ENCODE measurements around the gene RUNX2. TPM values are rescaled to one million over a fixed set of nuclear protein-coding genes. Genes with fewer than 3 reads are reported as not detected.

RUNX2 gene
- polyA plus RNA-seq, 1 donor, result 2.6 TPM

DNA sequence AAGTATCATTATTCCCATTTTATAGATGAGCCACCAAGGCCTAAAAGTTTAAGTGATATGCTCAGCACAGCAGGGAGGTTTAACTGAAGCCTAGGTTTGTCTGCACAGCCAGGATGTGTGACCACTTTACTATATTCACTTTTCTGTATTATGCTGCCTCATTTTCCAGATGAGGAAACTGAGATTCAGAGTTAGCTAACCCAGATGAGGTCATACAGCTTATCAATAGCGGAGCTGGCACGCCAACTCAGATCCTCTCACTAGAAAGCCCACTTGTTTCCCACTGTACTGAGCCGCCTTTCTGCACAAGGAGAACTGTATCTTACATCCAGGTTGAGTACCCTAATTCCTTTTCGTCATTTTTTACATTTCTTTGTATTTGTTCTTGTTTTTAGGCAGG lies 181.3 kb downstream of the RUNX2 start:
- no peak overlapping the region for H3K4me3 ChIP-seq (ENCODE audit: low read length)
- no peak for DNase-seq
- no peaks in the 10 kb centered on the region for H3K36me3 ChIP-seq (ENCODE audit: control insufficient read depth, insufficient read depth, low read length)
- H3K27ac ChIP-seq (ENCODE audit: low read length), result no peak overlapping the region
- H3K9me3 ChIP-seq (ENCODE audit: control insufficient read depth, low read depth, low read length), result no peaks in the 10 kb centered on the region
- no peaks in the 10 kb centered on the region for H3K27me3 ChIP-seq (ENCODE audit: control insufficient read depth, insufficient read depth, low read length)
- no peaks in the 10 kb centered on the region for H3K4me1 ChIP-seq (ENCODE audit: control insufficient read depth, insufficient read depth, low read length)
- WGBS (ENCODE audit: insufficient coverage, low lambda C conversion rate), result 100% methylated on average over 2 of the region's 4 CpGs

GRCh38 chr6:45512717-45513116 lies 184.6 kb downstream of the RUNX2 start:
- Histone ChIP-seq H3K36me3 (ENCODE audit: control insufficient read depth, insufficient read depth, low read length) (no peaks in the 10 kb centered on the region), H3K27me3 (ENCODE audit: control insufficient read depth, insufficient read depth, low read length) (no peaks in the 10 kb centered on the region), H3K27ac (ENCODE audit: low read length) (no peak overlapping the region), H3K4me1 (ENCODE audit: control insufficient read depth, insufficient read depth, low read length) (no peaks in the 10 kb centered on the region), H3K9me3 (ENCODE audit: control insufficient read depth, low read depth, low read length) (no peaks in the 10 kb centered on the region), H3K4me3 (ENCODE audit: low read length) (no peak overlapping the region)
- 100% methylated on average over 1 of the region's 3 CpGs for WGBS (ENCODE audit: insufficient coverage, low lambda C conversion rate)
- no peak for DNase-seq

- no CpG with 5 or more reads among the region's 9 CpGs for WGBS (ENCODE audit: insufficient coverage, low lambda C conversion rate)
- Histone ChIP-seq H3K4me3 (ENCODE audit: low read length) (no peak overlapping the region), H3K4me1 (ENCODE audit: control insufficient read depth, insufficient read depth, low read length) (no peaks in the 10 kb centered on the region), H3K27ac (ENCODE audit: low read length) (no peak overlapping the region), H3K36me3 (ENCODE audit: control insufficient read depth, insufficient read depth, low read length) (no peaks in the 10 kb centered on the region), H3K9me3 (ENCODE audit: control insufficient read depth, low read depth, low read length) (no peaks in the 10 kb centered on the region), H3K27me3 (ENCODE audit: control insufficient read depth, insufficient read depth, low read length) (no peaks in the 10 kb centered on the region)
- DNase-seq, result no peak
These were observed 185.1 kb downstream of the RUNX2 start for GRCh38 chr6:45513213-45513618.

GRCh38 chr6:45513843-45514242 lies 185.7 kb downstream of the RUNX2 start:
- H3K9me3 ChIP-seq (ENCODE audit: control insufficient read depth, low read depth, low read length), result no peaks in the 10 kb centered on the region
- H3K36me3 ChIP-seq (ENCODE audit: control insufficient read depth, insufficient read depth, low read length), result no peaks in the 10 kb centered on the region
- DNase-seq, result no peak
- H3K27me3 ChIP-seq (ENCODE audit: control insufficient read depth, insufficient read depth, low read length), result no peaks in the 10 kb centered on the region
- H3K27ac ChIP-seq (ENCODE audit: low read length), result no peak overlapping the region
- WGBS (ENCODE audit: insufficient coverage, low lambda C conversion rate), result 100% methylated on average over 2 of the region's 4 CpGs
- no peaks in the 10 kb centered on the region for H3K4me1 ChIP-seq (ENCODE audit: control insufficient read depth, insufficient read depth, low read length)
- no peak overlapping the region for H3K4me3 ChIP-seq (ENCODE audit: low read length)

- Histone ChIP-seq H3K27ac (ENCODE audit: low read length) (no peak overlapping the region), H3K27me3 (ENCODE audit: control insufficient read depth, insufficient read depth, low read length) (no peaks in the 10 kb centered on the region), H3K4me3 (ENCODE audit: low read length) (no peak overlapping the region), H3K9me3 (ENCODE audit: control insufficient read depth, low read depth, low read length) (no peaks in the 10 kb centered on the region), H3K4me1 (ENCODE audit: control insufficient read depth, insufficient read depth, low read length) (no peaks in the 10 kb centered on the region), H3K36me3 (ENCODE audit: control insufficient read depth, insufficient read depth, low read length) (no peaks in the 10 kb centered on the region)
- DNase-seq, result no peak
- 100% methylated on average over 1 of the region's 5 CpGs for WGBS (ENCODE audit: insufficient coverage, low lambda C conversion rate)
These were observed 186.5 kb downstream of the RUNX2 start for GRCh38 chr6:45514454-45515230.

DNA sequence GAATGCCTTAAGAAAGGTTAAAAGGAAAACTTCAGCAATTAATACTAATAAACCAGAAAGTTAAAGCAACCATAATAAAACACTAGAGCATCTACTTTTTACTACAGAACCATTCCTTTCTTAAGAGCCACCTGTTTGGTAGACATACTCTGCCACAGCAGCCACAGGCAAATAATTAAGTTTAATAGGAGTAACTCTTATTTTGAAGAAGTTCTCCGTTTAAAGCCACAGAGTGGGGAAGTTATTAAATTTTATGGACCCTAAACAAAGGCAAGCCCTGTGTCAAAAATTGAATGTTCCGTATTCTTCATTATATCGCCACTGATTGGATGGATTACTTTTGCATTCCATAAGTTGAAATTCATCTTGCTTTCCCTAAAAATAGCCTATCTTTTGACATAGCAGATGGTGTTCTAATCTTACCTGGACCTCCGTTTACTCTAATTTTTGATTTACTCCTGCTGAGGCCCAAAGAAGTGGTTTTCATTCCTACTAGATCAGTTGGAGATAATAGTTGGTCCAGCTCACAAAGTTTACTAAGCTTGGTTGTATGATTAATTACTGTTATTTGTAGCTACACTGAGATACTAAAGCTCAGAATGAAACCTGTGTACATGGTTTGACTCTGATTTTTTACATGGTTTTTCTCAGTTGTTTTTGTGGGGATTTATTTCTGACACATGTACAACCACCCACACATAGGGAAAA lies 190.0 kb downstream of the RUNX2 start:
- Histone ChIP-seq H3K9me3 (ENCODE audit: control insufficient read depth, low read depth, low read length) (no peaks in the 10 kb centered on the region), H3K36me3 (ENCODE audit: control insufficient read depth, insufficient read depth, low read length) (no peaks in the 10 kb centered on the region), H3K27ac (ENCODE audit: low read length) (no peak overlapping the region), H3K27me3 (ENCODE audit: control insufficient read depth, insufficient read depth, low read length) (no peaks in the 10 kb centered on the region), H3K4me1 (ENCODE audit: control insufficient read depth, insufficient read depth, low read length) (no peaks in the 10 kb centered on the region), H3K4me3 (ENCODE audit: low read length) (no peak overlapping the region)
- no CpG with 5 or more reads among the region's 4 CpGs for WGBS (ENCODE audit: insufficient coverage, low lambda C conversion rate)
- no peak for DNase-seq

DNA sequence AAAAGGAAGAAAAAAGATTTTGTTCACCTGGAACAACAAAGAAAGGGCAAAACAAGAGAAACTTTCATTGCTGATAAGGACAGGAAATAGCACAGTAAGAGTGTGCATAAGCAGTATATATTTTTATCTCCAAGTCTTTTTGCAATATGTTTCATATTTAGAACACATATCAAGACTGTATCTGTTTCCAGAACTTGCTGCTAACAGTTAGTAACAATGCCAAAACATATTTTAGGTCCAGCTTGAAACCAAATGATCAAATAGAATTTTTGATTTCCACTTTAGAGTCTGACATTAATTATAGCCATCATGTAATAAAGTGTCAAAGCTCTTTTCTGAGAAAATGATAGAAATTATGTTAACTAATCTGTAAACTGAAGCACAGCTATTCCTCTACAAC lies 193.1 kb downstream of the RUNX2 start:
- H3K27me3 ChIP-seq (ENCODE audit: control insufficient read depth, insufficient read depth, low read length), result no peaks in the 10 kb centered on the region
- no peaks in the 10 kb centered on the region for H3K4me1 ChIP-seq (ENCODE audit: control insufficient read depth, insufficient read depth, low read length)
- H3K9me3 ChIP-seq (ENCODE audit: control insufficient read depth, low read depth, low read length), result no peaks in the 10 kb centered on the region
- no peak for DNase-seq
- no peaks in the 10 kb centered on the region for H3K36me3 ChIP-seq (ENCODE audit: control insufficient read depth, insufficient read depth, low read length)
- H3K27ac ChIP-seq (ENCODE audit: low read length), result no peak overlapping the region
- H3K4me3 ChIP-seq (ENCODE audit: low read length), result no peak overlapping the region

DNA sequence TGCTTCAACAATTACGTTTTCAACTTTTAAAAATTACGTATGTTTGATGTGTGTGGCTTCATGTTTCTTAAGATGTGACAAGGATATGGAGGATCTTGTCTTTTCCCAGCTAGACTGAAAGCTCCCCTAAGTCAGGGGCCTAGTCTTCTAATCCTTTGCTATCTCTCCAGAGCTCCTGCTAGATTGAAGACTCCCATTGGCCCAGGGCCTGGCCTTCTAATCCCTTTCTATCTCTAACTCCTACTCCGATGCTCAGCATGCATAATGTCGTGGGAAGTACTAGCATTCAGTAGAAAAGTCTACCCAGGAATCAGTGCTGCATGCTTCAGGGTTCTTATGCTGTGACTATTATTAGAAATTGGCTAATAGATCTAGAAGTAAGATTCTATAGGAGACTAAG lies 194.4 kb downstream of the RUNX2 start:
- no CpG with 5 or more reads among the region's 4 CpGs for WGBS (ENCODE audit: insufficient coverage, low lambda C conversion rate)
- no peaks in the 10 kb centered on the region for H3K4me1 ChIP-seq (ENCODE audit: control insufficient read depth, insufficient read depth, low read length)
- H3K27ac ChIP-seq (ENCODE audit: low read length), result no peak overlapping the region
- H3K4me3 ChIP-seq (ENCODE audit: low read length), result no peak overlapping the region
- H3K36me3 ChIP-seq (ENCODE audit: control insufficient read depth, insufficient read depth, low read length), result no peaks in the 10 kb centered on the region
- H3K27me3 ChIP-seq (ENCODE audit: control insufficient read depth, insufficient read depth, low read length), result no peaks in the 10 kb centered on the region
- no peak for DNase-seq
- H3K9me3 ChIP-seq (ENCODE audit: control insufficient read depth, low read depth, low read length), result no peaks in the 10 kb centered on the region

DNA sequence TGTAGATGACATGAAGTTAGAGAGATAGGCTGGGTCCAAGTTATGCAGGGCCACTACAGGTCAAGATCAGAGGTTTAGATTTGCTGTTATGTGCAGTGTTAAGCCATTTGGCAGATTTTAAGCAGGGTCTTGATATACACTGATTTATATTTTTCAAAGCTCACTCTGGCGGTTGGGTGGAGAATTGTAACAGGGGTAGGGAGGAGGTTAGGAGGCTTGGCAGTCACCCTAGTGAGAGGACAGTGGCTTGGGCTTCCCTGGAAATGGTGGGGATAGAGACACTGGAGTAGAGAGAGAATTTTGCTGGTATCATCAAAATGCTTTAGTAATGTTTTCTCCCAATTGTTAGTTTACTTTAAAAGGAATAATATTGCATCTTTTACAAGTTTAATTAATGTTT lies 199.1 kb downstream of the RUNX2 start:
- no peaks in the 10 kb centered on the region for H3K4me1 ChIP-seq (ENCODE audit: control insufficient read depth, insufficient read depth, low read length)
- DNase-seq, result no peak
- no CpG with 5 or more reads among the region's 1 CpG for WGBS (ENCODE audit: insufficient coverage, low lambda C conversion rate)

DNA sequence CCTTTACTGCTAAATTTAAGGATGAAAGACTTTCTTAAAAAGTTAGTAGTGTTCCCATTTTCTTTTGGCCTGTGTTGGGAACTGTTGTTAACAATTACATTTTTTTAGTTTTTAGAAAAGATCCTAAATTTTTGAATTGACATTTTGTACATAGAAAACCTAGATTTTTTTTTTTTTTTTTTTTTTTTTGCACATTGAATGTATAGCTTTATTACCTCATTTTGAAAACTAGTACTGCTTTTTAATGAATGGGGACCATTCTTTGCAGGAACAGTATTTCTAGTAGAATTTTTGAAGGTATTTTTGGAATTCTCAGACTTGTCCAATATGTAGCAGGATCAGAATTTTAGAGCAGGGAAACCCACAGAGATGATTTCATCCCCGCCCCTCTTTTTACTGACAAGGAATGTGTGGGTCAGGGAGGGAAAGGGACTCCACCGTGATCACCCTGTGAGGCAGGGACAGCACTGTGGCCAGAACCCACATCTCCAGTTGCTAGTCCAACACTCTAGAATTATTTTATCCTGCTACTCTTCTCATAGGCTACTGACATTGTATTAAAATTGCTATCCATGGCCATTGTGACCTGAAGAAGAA lies 204.0 kb downstream of the RUNX2 start:
- DNase-seq, result no peak
- Histone ChIP-seq H3K27me3 (ENCODE audit: control insufficient read depth, insufficient read depth, low read length) (no peaks in the 10 kb centered on the region), H3K36me3 (ENCODE audit: control insufficient read depth, insufficient read depth, low read length) (no peaks in the 10 kb centered on the region), H3K4me3 (ENCODE audit: low read length) (no peak overlapping the region), H3K27ac (ENCODE audit: low read length) (no peak overlapping the region), H3K9me3 (ENCODE audit: control insufficient read depth, low read depth, low read length) (no peaks in the 10 kb centered on the region), H3K4me1 (ENCODE audit: control insufficient read depth, insufficient read depth, low read length) (no peaks in the 10 kb centered on the region)
- no CpG with 5 or more reads among the region's 2 CpGs for WGBS (ENCODE audit: insufficient coverage, low lambda C conversion rate)

More for the DNA sequence above, 199.1 kb downstream of the RUNX2 start:
- Histone ChIP-seq H3K36me3 (ENCODE audit: control insufficient read depth, insufficient read depth, low read length) (no peaks in the 10 kb centered on the region), H3K9me3 (ENCODE audit: control insufficient read depth, low read depth, low read length) (no peaks in the 10 kb centered on the region), H3K27ac (ENCODE audit: low read length) (no peak overlapping the region), H3K4me3 (ENCODE audit: low read length) (no peak overlapping the region), H3K27me3 (ENCODE audit: control insufficient read depth, insufficient read depth, low read length) (no peaks in the 10 kb centered on the region)

Measured in large intestine (tissue), 3 donors.